NOMO-1 (cell line): Measurements from ENCODE around the gene USP15.
"Not testable (repeated sequence)": the region's sequence is repeated elsewhere in the genome, so short reads cannot be mapped to it uniquely, and the experiment has no call there.

Source experiments
- DNase-seq, 2 experiments: peaks; one replicate each; lab custom pipeline; 2025; ENCODE audit not compliant: unreplicated experiment in 2 of 2; lab: John Stamatoyannopoulos, UW

The USP15 gene

GRCh38 chr12:62364697-62365096 is 104.5 kb downstream of the USP15 start:
- DNase-seq: not testable (repeated sequence)

DNA sequence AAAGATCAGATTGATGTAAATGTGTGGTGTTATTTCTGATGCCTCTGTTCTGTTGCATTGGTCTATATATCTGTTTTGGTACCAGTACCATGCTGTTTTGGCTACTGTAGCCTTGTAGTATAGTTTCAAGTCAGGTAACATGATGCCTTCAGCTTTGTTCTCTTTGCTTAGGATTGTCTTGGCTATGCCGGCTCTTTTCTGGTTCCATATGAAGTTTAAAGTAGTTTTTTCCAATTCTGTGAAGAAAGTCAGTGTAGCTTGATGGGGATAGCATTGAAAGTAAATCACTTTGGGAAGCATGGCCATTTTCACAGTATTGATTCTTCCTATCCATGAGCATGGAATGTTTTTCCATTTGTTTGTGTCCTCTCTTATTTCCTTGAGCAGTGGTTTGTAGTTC is 105.6 kb downstream of the USP15 start:
- not testable (repeated sequence) for DNase-seq

DNA sequence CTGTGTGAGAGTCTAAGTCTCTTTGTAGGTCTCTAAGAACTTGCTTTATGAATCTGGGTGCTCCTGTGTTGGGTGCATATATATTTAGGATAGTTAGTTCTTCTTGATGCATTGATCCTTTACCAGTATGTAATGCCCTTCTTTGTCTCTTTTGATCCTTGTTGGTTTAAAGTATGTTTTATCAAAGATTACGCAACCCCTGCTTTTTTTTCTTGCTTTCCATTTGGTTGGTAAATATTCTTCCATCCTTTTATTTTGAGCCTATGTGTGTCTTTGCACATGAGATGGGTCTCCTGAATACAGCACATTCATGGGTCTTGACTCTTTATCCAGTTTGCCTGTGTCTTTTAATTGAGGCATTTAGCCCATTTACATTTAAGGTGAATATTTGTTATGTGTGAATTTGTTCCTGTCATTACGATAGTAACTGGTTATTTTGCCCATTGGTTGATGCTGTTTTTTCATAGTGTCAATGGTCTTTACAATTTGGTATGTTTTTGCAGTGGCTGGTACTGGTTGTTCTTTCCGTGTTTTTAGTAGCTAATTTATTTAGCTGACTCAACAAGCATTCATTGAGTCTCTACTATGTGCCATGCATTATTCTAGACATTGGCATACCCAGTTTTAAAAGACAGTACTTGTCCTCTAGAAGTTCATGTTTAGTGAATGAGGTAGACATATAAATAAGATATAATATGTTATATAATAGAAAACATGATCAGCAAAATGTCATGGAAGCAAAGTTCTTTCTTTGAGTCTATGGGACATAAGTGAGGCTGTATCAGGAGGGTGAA is 108.4 kb downstream of the USP15 start:
- not testable (repeated sequence) for DNase-seq

- no peak for DNase-seq
Observed at GRCh38 chr12:62370189-62370588, 110.0 kb downstream of the USP15 start.

GRCh38 chr12:62371661-62372060 is 111.5 kb downstream of the USP15 start:
- no peak for DNase-seq

- DNase-seq: no peak
Observed at GRCh38 chr12:62372134-62372533, 111.9 kb downstream of the USP15 start.

DNA sequence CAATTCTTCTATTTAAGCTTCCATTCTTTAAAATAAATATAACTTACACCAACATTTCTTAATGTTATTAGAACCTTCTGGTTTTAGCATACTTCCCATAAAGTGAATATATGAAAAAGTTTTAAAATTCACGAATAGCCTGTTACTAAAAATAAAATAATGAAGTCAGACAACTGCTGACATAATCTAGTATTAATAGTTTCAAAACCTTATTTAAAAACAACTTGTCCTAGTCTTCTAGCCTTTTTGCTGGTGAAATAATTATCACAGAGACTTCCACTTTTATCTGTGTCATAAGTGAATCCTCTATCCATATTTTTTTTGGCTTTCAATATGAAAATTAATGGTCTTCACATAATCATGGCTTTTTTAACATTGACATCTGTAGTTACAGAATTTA is 112.6 kb downstream of the USP15 start:
- DNase-seq: no peak

GRCh38 chr12:62375603-62376002 is 115.4 kb downstream of the USP15 start:
- no peak for DNase-seq

DNA sequence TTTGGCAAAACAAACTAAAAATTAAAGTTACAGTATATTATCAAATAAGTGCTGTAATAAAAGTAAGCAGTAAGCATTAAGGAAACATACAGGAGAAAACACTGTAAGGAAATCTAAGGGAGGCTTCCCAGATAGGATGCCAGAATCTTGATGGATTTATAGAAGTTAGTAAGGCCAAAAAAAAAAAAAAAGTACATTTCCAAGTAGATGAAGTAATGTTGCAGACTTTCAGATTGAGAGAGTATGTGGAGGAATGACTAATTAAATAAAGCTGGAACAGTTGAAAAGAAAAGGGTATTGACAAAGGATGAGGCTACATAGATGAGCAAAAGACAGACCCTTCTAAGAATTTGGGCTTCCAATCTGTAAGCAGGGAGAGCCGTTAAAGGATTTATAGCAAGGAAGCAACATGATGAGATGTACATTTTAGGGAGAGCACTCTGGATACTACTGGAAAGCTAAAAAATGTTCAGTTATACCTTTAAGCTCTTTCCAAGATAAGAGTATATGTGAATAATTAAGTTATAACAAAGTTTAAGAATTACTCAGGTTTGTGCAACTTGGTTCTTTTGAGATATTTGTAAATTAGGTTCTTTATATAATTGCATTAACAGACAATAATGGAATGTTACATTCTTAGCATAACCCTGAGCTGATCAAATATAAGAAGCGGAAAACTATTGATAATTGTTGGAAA is 119.0 kb downstream of the USP15 start:
- DNase-seq: no peak

- no peak for DNase-seq
Observed at GRCh38 chr12:62379723-62380045, 119.5 kb downstream of the USP15 start.

- no peak for DNase-seq
Observed at GRCh38 chr12:62382526-62382925, 122.3 kb downstream of the USP15 start.

- DNase-seq: no peak
Observed at GRCh38 chr12:62396750-62397149, 136.5 kb downstream of the USP15 start.

- no peak for DNase-seq
Observed at GRCh38 chr12:62400135-62400534, 139.9 kb downstream of the USP15 start.

GRCh38 chr12:62401631-62402030 is 141.4 kb downstream of the USP15 start:
- DNase-seq: no peak

DNA sequence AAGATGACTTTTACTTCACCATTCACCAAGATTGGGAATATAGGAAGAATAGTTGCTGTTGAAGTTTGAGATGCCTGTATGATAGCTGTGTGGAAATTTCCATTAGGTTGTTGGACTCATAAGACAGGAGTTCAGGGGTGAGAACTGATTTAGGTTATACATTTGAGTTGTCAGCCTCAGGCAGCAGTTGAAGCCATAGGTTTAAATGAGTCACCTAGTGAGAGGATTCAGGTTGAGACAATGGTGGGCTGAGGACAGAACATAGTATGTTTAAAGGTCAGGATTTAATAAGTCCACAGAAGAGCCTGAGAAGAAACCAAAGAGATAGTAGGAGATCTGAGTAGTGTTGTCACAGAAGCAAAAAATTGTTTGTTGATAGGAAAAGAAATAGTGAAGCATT is 142.8 kb downstream of the USP15 start:
- DNase-seq: no peak

DNA sequence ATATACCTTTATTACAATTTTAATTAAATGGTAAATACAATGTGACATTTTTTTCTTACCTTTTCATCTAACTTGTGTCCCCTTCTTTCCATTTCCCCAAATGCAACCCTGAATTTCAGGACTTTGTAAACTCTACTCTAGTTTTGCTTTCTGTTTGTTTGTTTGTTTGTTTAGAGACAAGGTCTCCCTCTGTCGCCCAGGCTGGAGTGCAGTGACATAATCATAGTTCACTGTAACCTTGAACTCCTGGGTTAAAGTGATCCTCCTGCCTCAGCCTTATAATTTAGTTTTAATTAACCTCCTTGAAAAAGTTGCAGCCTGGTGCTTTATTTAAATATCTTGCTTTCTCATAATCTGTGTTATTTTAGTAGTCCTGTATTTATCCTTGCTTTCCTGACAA is 147.4 kb downstream of the USP15 start:
- DNase-seq: no peak

GRCh38 chr12:62409068-62409467 is 148.9 kb downstream of the USP15 start:
- DNase-seq: no peak

DNA sequence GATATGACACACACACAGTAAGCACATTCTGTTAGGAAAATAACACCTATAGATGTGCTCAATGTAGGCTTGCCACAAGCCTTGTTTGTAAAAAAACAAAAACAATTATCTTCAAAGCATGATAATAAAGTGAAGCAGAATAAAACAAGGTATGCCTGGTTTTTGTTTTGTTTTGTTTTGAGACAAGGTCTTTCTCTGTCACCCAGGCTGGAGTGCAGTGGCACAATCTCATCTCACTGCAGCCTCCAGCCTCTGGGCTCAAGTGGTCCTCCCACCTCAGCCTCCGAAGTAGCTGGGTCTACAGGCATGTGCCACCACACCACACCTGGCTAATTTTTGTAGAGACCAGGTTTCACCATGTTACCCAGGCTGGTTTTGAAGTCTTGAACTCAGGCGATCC is 154.0 kb downstream of the USP15 start:
- no peak for DNase-seq

DNA sequence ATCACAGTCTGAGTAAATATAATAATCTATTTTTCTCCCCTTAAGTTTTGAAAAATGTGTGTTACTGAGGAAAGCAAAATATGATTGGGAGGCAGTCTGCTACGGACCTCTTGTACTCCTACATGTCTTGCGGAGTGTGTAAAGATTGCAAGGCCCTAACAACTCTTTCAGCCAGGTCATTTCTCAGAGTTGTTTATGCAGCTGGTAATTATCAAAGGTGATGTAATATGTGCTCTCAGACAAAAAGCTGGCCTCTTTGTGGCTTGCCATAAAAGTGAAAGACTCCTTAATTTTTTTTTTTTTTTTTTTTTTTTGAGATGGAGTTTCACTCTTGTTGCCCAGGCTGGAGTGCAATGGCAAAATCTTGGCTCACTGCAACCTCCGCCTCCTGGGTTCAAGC is 165.9 kb downstream of the USP15 start:
- no peak for DNase-seq

- DNase-seq: no peak
Observed at GRCh38 chr12:62429457-62429856, 169.3 kb downstream of the USP15 start.

DNA sequence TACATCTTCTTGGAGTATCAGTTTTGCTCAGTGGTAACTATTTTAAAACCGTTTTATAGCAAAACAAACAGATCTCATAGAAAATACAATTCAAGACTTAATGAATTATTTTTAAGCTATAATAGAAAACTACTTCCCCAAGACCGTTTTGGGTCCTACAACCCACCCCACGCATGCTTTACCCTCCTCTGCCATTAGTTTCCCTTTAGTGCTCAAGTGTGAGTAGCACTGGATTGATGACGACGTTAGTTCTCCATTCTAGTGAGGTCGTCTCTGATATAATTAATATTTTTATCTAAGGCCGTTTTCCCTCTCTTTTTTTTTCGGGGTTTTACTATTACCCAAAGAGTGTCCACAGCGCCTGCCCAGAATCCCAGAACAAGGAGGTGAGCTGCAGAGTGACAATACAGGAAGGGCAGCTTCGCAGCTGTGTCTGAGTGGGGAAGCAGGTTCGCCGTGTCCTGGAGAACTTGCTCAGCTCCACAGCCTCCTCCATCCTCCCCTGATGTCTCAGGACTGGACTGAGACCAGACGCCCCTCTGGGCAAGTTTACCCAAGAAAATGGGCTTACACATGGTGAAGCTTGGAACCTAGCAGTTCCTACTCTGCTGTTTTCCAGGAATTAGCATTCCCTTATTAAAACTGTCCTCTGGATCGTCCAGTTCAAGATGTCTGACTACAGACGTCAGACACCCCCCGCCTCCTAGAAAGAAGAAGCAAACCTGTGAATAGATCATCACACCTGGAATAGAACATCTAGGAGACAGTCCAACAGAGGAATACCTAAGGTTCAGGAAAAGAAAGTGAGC is 174.5 kb downstream of the USP15 start:
- DNase-seq: peak in 1 of 2 experiments; percentile 37
